Loucy (cell line): ENCODE results near the gene IL1F10.

ENCODE experiments used
- EZH2phosphoT487 ChIP-seq: fragments of 200-600 bp; IDR thresholded peaks from 2 replicates; pipeline ENCODE4 v1.6.1; 2018; ENCODE audit warnings: antibody characterized with exemption, mild to moderate bottlenecking, moderate library complexity, borderline replicate concordance
- TF ChIP-seq, protein P1 (sequence below): fragments of 200-600 bp; sonication (generic); conservative IDR thresholded peaks from 2 replicates; pipeline ENCODE4 v1.5.1; 2014; ENCODE audit warnings: mild to moderate bottlenecking, antibody characterized with exemption, low read length

DNA sequence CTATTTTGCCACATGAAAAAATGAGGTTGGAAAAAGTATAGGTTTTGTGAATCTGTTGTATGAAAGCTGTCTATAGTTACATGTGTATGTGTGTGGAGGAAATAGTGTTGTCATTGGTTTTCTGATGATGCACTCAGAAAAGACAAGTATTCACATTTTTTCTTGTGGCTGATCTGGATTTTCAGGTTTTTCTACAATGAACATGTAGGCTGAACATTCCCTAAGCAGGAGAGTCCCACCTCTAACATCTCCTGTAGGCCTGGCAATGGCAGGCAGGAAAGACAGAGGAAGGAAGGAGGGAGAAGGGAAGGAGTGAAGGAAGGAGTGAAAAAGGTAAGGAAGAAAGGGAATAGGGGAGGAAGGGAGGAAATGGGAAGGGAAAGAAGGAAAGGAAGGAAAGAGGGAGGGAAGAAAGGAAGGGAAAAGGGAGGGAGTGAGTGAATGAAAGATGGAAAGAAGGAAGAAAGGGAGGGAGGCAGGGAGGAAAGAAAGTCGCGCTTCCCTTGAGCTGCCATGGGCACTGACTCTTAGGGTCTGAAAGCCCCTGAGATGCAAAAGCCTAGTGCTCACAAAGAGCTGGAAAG, 9.3 kb upstream of the IL1F10 start:
- TF ChIP-seq, protein P1, sequence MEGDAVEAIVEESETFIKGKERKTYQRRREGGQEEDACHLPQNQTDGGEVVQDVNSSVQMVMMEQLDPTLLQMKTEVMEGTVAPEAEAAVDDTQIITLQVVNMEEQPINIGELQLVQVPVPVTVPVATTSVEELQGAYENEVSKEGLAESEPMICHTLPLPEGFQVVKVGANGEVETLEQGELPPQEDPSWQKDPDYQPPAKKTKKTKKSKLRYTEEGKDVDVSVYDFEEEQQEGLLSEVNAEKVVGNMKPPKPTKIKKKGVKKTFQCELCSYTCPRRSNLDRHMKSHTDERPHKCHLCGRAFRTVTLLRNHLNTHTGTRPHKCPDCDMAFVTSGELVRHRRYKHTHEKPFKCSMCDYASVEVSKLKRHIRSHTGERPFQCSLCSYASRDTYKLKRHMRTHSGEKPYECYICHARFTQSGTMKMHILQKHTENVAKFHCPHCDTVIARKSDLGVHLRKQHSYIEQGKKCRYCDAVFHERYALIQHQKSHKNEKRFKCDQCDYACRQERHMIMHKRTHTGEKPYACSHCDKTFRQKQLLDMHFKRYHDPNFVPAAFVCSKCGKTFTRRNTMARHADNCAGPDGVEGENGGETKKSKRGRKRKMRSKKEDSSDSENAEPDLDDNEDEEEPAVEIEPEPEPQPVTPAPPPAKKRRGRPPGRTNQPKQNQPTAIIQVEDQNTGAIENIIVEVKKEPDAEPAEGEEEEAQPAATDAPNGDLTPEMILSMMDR, result no peak
- no peak for TF ChIP-seq EZH2phosphoT487
